OCI-LY1 (cell line): ENCODE measurements around the gene TTC12.

Experiments used
- H2AFZ ChIP-seq: fragments of 200-600 bp; sonication (generic), shearing (Covaris generic); 2 replicates; pipeline ENCODE4 v1.6.0; 2014; ENCODE audit warnings: antibody characterized with exemption, mild to moderate bottlenecking, low read length
- H3F3A ChIP-seq: fragments of 200-600 bp; sonication (generic), shearing (Covaris generic); 2 replicates; pipeline ENCODE4 v1.6.0; 2014; ENCODE audit warnings: mild to moderate bottlenecking, antibody characterized with exemption, low read length, moderate library complexity; ENCODE audit not compliant: insufficient read depth
- H3K27ac ChIP-seq: fragments of 200-600 bp; sonication (generic); 2 replicates; pipeline ENCODE4 v1.5.1; 2014; ENCODE audit warnings: low read length, mixed run types, mild to moderate bottlenecking, low read depth; ENCODE audit not compliant: poor library complexity, severe bottlenecking
- H3K27me3 ChIP-seq: fragments of 200-600 bp; sonication (generic); 2 replicates; pipeline ENCODE4 v1.6.0; 2014; ENCODE audit warnings: antibody characterized with exemption, mild to moderate bottlenecking, low read length, moderate library complexity; ENCODE audit not compliant: insufficient read depth
- H3K36me3 ChIP-seq: fragments of 200-600 bp; sonication (generic); 2 replicates; pipeline ENCODE4 v1.6.1; 2014; ENCODE audit warnings: mild to moderate bottlenecking, antibody characterized with exemption, low read length, moderate library complexity, mixed read lengths; ENCODE audit not compliant: insufficient read depth
- H3K4me1 ChIP-seq: fragments of 200-600 bp; sonication (generic); 2 replicates; pipeline ENCODE4 v1.5.1; 2014; ENCODE audit warnings: mild to moderate bottlenecking, low read length, moderate library complexity; ENCODE audit not compliant: insufficient read depth, severe bottlenecking
- H3K4me2 ChIP-seq: fragments of 200-600 bp; sonication (generic), shearing (Covaris generic); 2 replicates; pipeline ENCODE4 v1.6.1; 2014; ENCODE audit warnings: low read length
- H3K4me3 ChIP-seq: fragments of 200-600 bp; sonication (generic); 2 replicates; pipeline ENCODE4 v1.5.1; 2014; ENCODE audit warnings: low read length, low read depth, mild to moderate bottlenecking, mixed read lengths; ENCODE audit not compliant: poor library complexity, severe bottlenecking
- H3K79me2 ChIP-seq: fragments of 200-600 bp; shearing (Covaris generic); 2 replicates; pipeline ENCODE4 v1.6.1; 2016; ENCODE audit warnings: mixed run types, low read length, mixed read lengths; ENCODE audit not compliant: insufficient read depth
- H3K9ac ChIP-seq: fragments of 200-600 bp; sonication (generic), shearing (Covaris generic); 2 replicates; pipeline ENCODE4 v1.6.1; 2014; ENCODE audit warnings: mild to moderate bottlenecking, low read length, mixed read lengths
- H3K9me2 ChIP-seq: fragments of 200-600 bp; sonication (generic), shearing (Covaris generic); 2 replicates; pipeline ENCODE4 v1.6.1; 2014; ENCODE audit warnings: low read depth, mild to moderate bottlenecking, low read length, mixed read lengths
- H3K9me3 ChIP-seq: fragments of 200-600 bp; shearing (Covaris generic); 2 replicates; pipeline ENCODE4 v1.6.1; 2014; ENCODE audit warnings: low read length, mixed read lengths
- H4K20me1 ChIP-seq: fragments of 200-600 bp; sonication (generic), shearing (Covaris generic); 2 replicates; pipeline ENCODE4 v1.6.0; 2016; ENCODE audit warnings: mild to moderate bottlenecking, low read length; ENCODE audit not compliant: insufficient read depth
- EZH2 ChIP-seq: fragments of 200-600 bp; sonication (generic), shearing (Covaris generic); IDR thresholded peaks from 2 replicates; pipeline ENCODE4 v1.8.0; 2017; ENCODE audit warnings: borderline replicate concordance, mixed run types, mild to moderate bottlenecking, antibody characterized with exemption, low read length, moderate library complexity, mixed read lengths
- TF ChIP-seq, protein P1 (sequence below): fragments of 200-600 bp; sonication (generic), shearing (Covaris generic); IDR thresholded peaks from 2 replicates; pipeline ENCODE4 v1.5.1; 2017; ENCODE audit warnings: mild to moderate bottlenecking, antibody characterized with exemption, low read length, moderate library complexity, mixed read lengths

TTC12 gene

DNA sequence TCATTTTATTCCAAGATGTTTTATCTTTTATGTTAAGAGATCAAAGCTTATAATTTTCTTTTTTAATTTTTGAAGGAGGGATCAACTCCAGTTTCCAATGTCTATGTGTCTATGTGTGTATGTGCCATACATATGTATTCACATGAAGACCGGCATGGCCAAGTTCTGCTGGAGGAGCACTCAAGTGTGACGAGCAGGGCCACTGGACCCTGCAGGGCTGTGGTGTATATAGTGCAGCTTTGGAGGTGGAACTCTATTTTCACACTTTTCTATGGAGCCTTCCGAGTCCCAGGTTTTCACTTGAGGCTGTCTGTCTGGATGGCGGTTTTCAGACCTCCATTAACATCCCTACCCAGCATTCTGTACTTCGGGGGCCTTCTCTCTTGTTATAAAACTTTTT is 36.5 kb upstream of the TTC12 start:
- Histone ChIP-seq H2AFZ (no peak overlapping the region), H3K36me3 (no peaks in the 10 kb centered on the region), H3K9me2 (no peaks in the 10 kb centered on the region), H3K27me3 (no peaks in the 10 kb centered on the region), H3K27ac (no peak overlapping the region), H3F3A (no peaks in the 10 kb centered on the region), H3K9me3 (no peaks in the 10 kb centered on the region), H3K9ac (no peak overlapping the region), H4K20me1 (no peaks in the 10 kb centered on the region), H3K4me3 (no peak overlapping the region), H3K4me1 (no peaks in the 10 kb centered on the region), H3K79me2 (no peaks in the 10 kb centered on the region), H3K4me2 (no peak overlapping the region)
- TF ChIP-seq, protein P1, sequence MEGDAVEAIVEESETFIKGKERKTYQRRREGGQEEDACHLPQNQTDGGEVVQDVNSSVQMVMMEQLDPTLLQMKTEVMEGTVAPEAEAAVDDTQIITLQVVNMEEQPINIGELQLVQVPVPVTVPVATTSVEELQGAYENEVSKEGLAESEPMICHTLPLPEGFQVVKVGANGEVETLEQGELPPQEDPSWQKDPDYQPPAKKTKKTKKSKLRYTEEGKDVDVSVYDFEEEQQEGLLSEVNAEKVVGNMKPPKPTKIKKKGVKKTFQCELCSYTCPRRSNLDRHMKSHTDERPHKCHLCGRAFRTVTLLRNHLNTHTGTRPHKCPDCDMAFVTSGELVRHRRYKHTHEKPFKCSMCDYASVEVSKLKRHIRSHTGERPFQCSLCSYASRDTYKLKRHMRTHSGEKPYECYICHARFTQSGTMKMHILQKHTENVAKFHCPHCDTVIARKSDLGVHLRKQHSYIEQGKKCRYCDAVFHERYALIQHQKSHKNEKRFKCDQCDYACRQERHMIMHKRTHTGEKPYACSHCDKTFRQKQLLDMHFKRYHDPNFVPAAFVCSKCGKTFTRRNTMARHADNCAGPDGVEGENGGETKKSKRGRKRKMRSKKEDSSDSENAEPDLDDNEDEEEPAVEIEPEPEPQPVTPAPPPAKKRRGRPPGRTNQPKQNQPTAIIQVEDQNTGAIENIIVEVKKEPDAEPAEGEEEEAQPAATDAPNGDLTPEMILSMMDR, result no peak
- TF ChIP-seq EZH2, result no peak

DNA sequence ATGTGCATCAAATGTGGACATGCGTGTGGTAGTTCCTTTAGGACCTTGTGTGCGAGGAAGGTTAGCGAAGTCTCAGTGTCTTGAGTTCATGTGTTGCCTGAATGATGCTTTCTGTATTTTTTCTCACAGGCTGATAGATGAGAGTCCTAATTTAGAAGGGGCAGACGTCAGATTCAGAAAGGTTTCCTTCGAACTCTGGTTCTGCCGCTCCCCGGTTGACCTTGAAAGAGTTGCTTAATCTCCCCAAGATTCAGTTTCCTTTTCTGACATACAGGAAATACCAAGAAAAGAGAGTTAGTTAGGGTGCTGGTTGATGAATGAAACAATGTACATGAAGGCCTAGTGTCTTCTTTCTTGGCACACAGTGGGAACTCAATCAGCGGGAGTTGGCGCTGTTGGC is 35.9 kb upstream of the TTC12 start:
- Histone ChIP-seq H3K9ac (no peak overlapping the region), H3K9me3 (no peaks in the 10 kb centered on the region), H3K4me2 (no peak overlapping the region), H3K4me1 (no peaks in the 10 kb centered on the region), H2AFZ (no peak overlapping the region), H3K9me2 (no peaks in the 10 kb centered on the region), H3K36me3 (no peaks in the 10 kb centered on the region), H3F3A (no peaks in the 10 kb centered on the region), H3K79me2 (no peaks in the 10 kb centered on the region), H3K27me3 (no peaks in the 10 kb centered on the region), H3K4me3 (no peak overlapping the region), H4K20me1 (no peaks in the 10 kb centered on the region), H3K27ac (no peak overlapping the region)
- TF ChIP-seq, protein P1, result no peak
- TF ChIP-seq EZH2, result no peak

DNA sequence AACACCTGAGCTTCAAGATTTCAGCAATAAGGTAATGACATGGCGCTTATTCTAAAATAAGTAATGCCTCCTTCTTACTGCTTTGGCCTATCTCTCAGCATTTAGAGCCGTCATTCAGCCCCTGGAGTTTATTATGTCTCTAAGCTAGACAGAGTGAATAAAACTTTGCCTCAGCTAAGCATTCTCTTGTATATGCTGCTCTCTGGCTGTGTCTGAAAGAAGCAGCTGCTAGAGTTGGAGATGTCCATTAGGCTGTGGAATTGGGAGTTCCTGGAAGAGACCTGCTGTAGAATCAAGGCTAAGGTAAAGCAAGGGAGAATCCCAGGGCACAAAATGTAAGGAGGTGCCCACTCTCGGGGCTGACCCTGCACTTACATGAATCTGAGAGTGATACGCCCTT is 35.5 kb upstream of the TTC12 start:
- Histone ChIP-seq H2AFZ (no peak overlapping the region), H3K27me3 (no peaks in the 10 kb centered on the region), H3K9me2 (no peaks in the 10 kb centered on the region), H3K4me3 (no peak overlapping the region), H3K79me2 (no peaks in the 10 kb centered on the region), H3K36me3 (no peaks in the 10 kb centered on the region), H3K4me1 (no peaks in the 10 kb centered on the region), H3K9me3 (no peaks in the 10 kb centered on the region), H3K27ac (no peak overlapping the region), H3K4me2 (no peak overlapping the region), H3K9ac (no peak overlapping the region), H4K20me1 (no peaks in the 10 kb centered on the region), H3F3A (no peaks in the 10 kb centered on the region)
- TF ChIP-seq, protein P1, result no peak
- no peak for TF ChIP-seq EZH2
